Measurements from ENCODE around the gene POLR1G. TPM values are rescaled to one million over a fixed set of nuclear protein-coding genes. Genes with fewer than 3 reads are reported as not detected.

Gene POLR1G
- total and polyA plus RNA-seq, 9 of the 15 experiments (the other 6 are each of a cell fraction or from before 2014, with no cell fraction given) = 3.0 to 50.1 (median 27.4) TPM

DNA sequence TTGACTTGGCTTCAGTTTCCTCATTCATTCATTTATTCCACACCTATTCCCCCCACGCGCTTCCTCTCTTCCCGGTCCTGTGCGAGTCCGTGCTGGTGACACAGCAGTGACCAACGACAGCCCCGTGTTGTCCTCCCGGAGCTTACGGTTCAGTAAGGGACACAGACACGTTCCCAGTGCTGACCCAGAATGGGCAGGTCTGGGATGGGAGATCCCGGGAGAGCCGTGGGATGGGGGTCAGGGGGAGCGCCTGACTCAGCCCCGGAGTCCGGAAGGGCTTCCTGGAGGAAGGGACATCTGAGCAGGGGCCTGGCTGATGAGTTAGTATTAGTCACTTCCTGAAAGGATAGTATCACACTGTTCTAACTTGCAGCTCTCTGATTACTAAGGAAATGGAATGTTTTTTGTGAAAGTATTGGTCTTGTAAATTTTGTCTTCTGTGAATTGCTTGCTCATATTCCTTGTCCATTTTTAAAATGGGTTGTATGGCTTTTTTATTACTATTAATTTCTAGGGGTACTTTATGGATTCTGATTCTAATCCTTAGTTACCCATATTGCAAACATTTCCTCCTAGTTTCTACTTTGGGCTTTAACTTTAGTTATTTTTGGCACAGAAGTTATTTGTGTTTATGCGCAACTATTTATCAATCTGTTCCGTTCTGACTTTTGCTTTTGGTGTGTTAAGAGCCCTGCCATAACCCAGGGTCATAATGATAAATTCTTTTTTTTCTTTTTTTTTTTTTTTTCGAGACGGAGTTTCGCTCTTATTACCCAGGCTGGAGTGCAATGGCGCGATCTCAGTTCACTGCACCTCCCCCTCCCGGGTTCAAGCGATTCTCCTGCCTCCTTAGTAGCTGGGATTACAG lies 18.0 kb downstream of the POLR1G start (continued):
- TF ChIP-seq, protein P1, sequence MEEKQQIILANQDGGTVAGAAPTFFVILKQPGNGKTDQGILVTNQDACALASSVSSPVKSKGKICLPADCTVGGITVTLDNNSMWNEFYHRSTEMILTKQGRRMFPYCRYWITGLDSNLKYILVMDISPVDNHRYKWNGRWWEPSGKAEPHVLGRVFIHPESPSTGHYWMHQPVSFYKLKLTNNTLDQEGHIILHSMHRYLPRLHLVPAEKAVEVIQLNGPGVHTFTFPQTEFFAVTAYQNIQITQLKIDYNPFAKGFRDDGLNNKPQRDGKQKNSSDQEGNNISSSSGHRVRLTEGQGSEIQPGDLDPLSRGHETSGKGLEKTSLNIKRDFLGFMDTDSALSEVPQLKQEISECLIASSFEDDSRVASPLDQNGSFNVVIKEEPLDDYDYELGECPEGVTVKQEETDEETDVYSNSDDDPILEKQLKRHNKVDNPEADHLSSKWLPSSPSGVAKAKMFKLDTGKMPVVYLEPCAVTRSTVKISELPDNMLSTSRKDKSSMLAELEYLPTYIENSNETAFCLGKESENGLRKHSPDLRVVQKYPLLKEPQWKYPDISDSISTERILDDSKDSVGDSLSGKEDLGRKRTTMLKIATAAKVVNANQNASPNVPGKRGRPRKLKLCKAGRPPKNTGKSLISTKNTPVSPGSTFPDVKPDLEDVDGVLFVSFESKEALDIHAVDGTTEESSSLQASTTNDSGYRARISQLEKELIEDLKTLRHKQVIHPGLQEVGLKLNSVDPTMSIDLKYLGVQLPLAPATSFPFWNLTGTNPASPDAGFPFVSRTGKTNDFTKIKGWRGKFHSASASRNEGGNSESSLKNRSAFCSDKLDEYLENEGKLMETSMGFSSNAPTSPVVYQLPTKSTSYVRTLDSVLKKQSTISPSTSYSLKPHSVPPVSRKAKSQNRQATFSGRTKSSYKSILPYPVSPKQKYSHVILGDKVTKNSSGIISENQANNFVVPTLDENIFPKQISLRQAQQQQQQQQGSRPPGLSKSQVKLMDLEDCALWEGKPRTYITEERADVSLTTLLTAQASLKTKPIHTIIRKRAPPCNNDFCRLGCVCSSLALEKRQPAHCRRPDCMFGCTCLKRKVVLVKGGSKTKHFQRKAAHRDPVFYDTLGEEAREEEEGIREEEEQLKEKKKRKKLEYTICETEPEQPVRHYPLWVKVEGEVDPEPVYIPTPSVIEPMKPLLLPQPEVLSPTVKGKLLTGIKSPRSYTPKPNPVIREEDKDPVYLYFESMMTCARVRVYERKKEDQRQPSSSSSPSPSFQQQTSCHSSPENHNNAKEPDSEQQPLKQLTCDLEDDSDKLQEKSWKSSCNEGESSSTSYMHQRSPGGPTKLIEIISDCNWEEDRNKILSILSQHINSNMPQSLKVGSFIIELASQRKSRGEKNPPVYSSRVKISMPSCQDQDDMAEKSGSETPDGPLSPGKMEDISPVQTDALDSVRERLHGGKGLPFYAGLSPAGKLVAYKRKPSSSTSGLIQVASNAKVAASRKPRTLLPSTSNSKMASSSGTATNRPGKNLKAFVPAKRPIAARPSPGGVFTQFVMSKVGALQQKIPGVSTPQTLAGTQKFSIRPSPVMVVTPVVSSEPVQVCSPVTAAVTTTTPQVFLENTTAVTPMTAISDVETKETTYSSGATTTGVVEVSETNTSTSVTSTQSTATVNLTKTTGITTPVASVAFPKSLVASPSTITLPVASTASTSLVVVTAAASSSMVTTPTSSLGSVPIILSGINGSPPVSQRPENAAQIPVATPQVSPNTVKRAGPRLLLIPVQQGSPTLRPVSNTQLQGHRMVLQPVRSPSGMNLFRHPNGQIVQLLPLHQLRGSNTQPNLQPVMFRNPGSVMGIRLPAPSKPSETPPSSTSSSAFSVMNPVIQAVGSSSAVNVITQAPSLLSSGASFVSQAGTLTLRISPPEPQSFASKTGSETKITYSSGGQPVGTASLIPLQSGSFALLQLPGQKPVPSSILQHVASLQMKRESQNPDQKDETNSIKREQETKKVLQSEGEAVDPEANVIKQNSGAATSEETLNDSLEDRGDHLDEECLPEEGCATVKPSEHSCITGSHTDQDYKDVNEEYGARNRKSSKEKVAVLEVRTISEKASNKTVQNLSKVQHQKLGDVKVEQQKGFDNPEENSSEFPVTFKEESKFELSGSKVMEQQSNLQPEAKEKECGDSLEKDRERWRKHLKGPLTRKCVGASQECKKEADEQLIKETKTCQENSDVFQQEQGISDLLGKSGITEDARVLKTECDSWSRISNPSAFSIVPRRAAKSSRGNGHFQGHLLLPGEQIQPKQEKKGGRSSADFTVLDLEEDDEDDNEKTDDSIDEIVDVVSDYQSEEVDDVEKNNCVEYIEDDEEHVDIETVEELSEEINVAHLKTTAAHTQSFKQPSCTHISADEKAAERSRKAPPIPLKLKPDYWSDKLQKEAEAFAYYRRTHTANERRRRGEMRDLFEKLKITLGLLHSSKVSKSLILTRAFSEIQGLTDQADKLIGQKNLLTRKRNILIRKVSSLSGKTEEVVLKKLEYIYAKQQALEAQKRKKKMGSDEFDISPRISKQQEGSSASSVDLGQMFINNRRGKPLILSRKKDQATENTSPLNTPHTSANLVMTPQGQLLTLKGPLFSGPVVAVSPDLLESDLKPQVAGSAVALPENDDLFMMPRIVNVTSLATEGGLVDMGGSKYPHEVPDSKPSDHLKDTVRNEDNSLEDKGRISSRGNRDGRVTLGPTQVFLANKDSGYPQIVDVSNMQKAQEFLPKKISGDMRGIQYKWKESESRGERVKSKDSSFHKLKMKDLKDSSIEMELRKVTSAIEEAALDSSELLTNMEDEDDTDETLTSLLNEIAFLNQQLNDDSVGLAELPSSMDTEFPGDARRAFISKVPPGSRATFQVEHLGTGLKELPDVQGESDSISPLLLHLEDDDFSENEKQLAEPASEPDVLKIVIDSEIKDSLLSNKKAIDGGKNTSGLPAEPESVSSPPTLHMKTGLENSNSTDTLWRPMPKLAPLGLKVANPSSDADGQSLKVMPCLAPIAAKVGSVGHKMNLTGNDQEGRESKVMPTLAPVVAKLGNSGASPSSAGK (IDR thresholded peaks at IDR 0.05) = peak; percentile 89
- no peak for TF ChIP-seq ZSCAN32 (CRISPR knock-in tag; IDR thresholded peaks at IDR 0.05)
- TF ChIP-seq TCFL5 (CRISPR knock-in tag; conservative IDR thresholded peaks at IDR 0.05) = no peak; the same call in 1 of the 2 replicates
- no peak for TF ChIP-seq ZNF57 (CRISPR knock-in tag; IDR thresholded peaks at IDR 0.05)
- TF ChIP-seq ETS2 (tag; IDR thresholded peaks at IDR 0.05; ENCODE audit: borderline replicate concordance, poor library complexity, severe bottlenecking) = no peak
- TF ChIP-seq DDX20 (tag; IDR thresholded peaks at IDR 0.05; ENCODE audit: low read depth) = no peak
- TF ChIP-seq HMBOX1 (IDR thresholded peaks at IDR 0.05) = peak; percentile 93
- TF ChIP-seq NCOA4 (IDR thresholded peaks at IDR 0.05; ENCODE audit: partially characterized antibody) = no peak
- TF ChIP-seq ZNF146 (CRISPR knock-in tag; IDR thresholded peaks at IDR 0.05; ENCODE audit: unreplicated experiment) = no peak
- TF ChIP-seq MAFK (IDR thresholded peaks at IDR 0.05; ENCODE audit: low read length) = peak; percentile 21; the same call in 1 of the 2 replicates
- TF ChIP-seq, protein P2, sequence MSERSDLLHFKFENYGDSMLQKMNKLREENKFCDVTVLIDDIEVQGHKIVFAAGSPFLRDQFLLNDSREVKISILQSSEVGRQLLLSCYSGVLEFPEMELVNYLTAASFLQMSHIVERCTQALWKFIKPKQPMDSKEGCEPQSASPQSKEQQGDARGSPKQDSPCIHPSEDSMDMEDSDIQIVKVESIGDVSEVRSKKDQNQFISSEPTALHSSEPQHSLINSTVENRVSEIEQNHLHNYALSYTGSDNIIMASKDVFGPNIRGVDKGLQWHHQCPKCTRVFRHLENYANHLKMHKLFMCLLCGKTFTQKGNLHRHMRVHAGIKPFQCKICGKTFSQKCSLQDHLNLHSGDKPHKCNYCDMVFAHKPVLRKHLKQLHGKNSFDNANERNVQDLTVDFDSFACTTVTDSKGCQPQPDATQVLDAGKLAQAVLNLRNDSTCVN (CRISPR knock-in tag; IDR thresholded peaks at IDR 0.05) = no peak
- no peak for TF ChIP-seq HOXB6 (CRISPR knock-in tag; IDR thresholded peaks at IDR 0.05; ENCODE audit: borderline replicate concordance)
- peak in 1 of 2 experiments; percentile 56; a peak in 1 of 4 replicates for TF ChIP-seq CSDE1 (IDR thresholded peaks at IDR 0.05)

Data from K562 (cell line).